Astrocyte (in vitro differentiated cells and primary cell): ENCODE results near the gene BORCS6.

Source experiments
- EZH2 ChIP-seq: IDR thresholded peaks from 2 replicates; pipeline ENCODE4 v1.6.1; 2012; ENCODE audit warnings: mild to moderate bottlenecking, low read length, inconsistent platforms; ENCODE audit not compliant: insufficient read depth
- TF ChIP-seq, protein P1 (sequence below): IDR thresholded peaks from 2 replicates; pipeline ENCODE4 v1.5.1; 2011; ENCODE audit warnings: low read depth, mild to moderate bottlenecking, inconsistent platforms, low read length, moderate library complexity; ENCODE audit not compliant: insufficient read depth

DNA sequence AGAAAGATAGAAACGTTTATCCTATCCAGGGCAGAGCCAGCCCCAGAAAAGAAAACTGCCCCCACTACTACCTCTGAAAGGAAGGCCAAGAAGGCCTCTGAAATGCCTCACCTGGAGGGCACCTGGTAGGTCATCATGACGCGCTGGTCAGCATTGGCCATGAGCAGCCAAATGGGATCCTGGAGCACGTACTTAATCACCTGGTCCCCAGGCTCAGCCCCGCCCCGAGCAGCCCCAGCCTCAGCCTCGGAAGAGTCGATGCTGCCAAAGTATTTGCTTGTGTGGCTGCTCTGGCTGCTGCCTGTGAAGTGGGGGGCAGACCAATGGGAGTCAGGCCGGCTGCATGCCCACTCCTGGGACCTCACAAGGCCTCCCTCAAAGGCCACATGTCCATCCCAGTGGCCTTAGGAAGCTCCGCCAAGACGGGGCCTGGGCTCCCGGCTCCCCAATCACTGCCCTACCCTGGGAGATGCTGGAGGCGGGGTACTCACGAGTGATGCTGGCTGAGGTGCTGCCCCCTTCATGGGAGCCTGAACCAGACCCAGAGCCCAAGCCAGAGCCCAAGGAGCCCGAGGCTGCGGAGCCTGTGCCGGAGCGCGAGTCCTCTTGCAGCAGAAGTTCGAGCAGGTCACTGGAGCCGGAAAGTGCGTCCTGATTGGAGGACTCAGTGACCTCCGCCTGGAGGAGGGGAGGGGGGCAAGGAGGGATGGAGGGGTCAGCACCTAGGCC, 47.7 kb downstream of the BORCS6 start:
- TF ChIP-seq, protein P1, sequence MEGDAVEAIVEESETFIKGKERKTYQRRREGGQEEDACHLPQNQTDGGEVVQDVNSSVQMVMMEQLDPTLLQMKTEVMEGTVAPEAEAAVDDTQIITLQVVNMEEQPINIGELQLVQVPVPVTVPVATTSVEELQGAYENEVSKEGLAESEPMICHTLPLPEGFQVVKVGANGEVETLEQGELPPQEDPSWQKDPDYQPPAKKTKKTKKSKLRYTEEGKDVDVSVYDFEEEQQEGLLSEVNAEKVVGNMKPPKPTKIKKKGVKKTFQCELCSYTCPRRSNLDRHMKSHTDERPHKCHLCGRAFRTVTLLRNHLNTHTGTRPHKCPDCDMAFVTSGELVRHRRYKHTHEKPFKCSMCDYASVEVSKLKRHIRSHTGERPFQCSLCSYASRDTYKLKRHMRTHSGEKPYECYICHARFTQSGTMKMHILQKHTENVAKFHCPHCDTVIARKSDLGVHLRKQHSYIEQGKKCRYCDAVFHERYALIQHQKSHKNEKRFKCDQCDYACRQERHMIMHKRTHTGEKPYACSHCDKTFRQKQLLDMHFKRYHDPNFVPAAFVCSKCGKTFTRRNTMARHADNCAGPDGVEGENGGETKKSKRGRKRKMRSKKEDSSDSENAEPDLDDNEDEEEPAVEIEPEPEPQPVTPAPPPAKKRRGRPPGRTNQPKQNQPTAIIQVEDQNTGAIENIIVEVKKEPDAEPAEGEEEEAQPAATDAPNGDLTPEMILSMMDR: no peak
- TF ChIP-seq EZH2: no peak
